ENCODE measurements around the gene CDK5R2. TPM values are rescaled to one million over a fixed set of nuclear protein-coding genes. Genes with fewer than 3 reads are reported as not detected.

Gene CDK5R2
- total RNA-seq, 1 experiment from 2014 or later = 0.03 TPM

- DNase-seq (ENCODE audit: low spot score) = no peak
Observed at GRCh38 chr2:218961651-218962570, 2.4 kb downstream of the CDK5R2 start.

- peak; percentile 96 for DNase-seq (ENCODE audit: low spot score)
Observed at GRCh38 chr2:218962859-218963492, 3.5 kb downstream of the CDK5R2 start.

GRCh38 chr2:218963601-218964000 is 4.1 kb downstream of the CDK5R2 start:
- DNase-seq (ENCODE audit: low spot score) = peak; percentile 35

- peak; percentile 96 for DNase-seq (ENCODE audit: low spot score)
Observed at GRCh38 chr2:218964041-218964771, 4.7 kb downstream of the CDK5R2 start.

- no peak for DNase-seq (ENCODE audit: low spot score)
Observed at GRCh38 chr2:218970894-218971293, 11.4 kb downstream of the CDK5R2 start.

GRCh38 chr2:218975060-218975777 is 15.8 kb downstream of the CDK5R2 start:
- no peak for DNase-seq (ENCODE audit: low spot score)

GRCh38 chr2:218979846-218980734 is 20.6 kb downstream of the CDK5R2 start:
- DNase-seq (ENCODE audit: low spot score) = peak; percentile 64

GRCh38 chr2:218980735-218981389 is 21.4 kb downstream of the CDK5R2 start:
- DNase-seq (ENCODE audit: low spot score) = no peak

GRCh38 chr2:218981390-218981880 is 22.0 kb downstream of the CDK5R2 start:
- no peak for DNase-seq (ENCODE audit: low spot score)

- DNase-seq (ENCODE audit: low spot score) = no peak
Observed at GRCh38 chr2:218981881-218982585, 22.6 kb downstream of the CDK5R2 start.

- no peak for DNase-seq (ENCODE audit: low spot score)
Observed at GRCh38 chr2:218982586-218983262, 23.3 kb downstream of the CDK5R2 start.

GRCh38 chr2:218983263-218983933 is 23.9 kb downstream of the CDK5R2 start:
- DNase-seq (ENCODE audit: low spot score) = no peak

- no peak for DNase-seq (ENCODE audit: low spot score)
Observed at GRCh38 chr2:218983934-218984238, 24.4 kb downstream of the CDK5R2 start.

GRCh38 chr2:218984239-218985020 is 25.0 kb downstream of the CDK5R2 start:
- DNase-seq (ENCODE audit: low spot score) = no peak

- no peak for DNase-seq (ENCODE audit: low spot score)
Observed at GRCh38 chr2:218985021-218985324, 25.5 kb downstream of the CDK5R2 start, which contains the start of gene FEV. FEV (minus strand) TSS chr2:218985184; CDS start chr2:218985075, 109 bp downstream.

- DNase-seq (ENCODE audit: low spot score) = no peak
Observed at GRCh38 chr2:218985325-218986091, 26.0 kb downstream of the CDK5R2 start.
